ENCODE data around the gene SERPINB4.
"Not testable (repeated sequence)": the region's sequence is repeated elsewhere in the genome, so short reads cannot be mapped to it uniquely, and the experiment has no call there.

Gene SERPINB4

DNA sequence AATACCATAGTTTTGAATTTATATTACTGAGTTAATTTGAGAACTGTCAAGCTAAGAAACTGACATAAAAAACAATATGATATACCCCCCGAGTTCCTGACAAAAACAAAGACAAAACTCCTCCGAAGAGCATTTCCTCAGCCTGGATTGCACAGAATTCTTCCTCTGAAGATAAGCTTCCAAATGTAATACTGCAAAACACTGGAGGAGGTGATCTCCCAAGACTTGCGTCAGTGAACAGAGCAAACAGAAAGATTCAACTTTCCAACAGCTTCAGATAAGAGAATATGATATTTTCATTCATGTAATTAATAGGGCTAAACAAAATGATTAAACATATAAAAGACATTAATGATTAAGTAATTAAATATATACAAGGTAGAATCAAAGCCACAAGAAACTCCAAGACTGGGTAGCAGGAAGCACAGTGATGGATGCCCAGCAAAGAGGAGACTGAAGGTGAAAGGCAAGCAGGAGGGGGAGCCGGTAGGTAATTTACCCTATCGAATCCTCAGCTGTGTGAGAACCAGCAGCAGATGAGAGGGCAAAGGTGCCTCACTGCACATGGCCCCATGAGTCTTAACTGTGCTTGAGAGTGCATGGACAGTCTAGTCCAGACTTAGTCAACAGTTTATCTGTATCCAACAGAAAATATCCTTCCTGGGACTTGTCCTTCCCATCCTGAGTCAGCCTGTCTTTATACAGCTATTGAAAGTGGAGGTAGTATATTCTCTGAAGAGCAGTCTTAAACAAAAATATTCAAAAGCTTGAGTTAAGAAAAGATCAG, 36.0 kb upstream of the SERPINB4 start:
- no peak for DNase-seq (ENCODE audit: low read depth)
- TF ChIP-seq, protein P1, sequence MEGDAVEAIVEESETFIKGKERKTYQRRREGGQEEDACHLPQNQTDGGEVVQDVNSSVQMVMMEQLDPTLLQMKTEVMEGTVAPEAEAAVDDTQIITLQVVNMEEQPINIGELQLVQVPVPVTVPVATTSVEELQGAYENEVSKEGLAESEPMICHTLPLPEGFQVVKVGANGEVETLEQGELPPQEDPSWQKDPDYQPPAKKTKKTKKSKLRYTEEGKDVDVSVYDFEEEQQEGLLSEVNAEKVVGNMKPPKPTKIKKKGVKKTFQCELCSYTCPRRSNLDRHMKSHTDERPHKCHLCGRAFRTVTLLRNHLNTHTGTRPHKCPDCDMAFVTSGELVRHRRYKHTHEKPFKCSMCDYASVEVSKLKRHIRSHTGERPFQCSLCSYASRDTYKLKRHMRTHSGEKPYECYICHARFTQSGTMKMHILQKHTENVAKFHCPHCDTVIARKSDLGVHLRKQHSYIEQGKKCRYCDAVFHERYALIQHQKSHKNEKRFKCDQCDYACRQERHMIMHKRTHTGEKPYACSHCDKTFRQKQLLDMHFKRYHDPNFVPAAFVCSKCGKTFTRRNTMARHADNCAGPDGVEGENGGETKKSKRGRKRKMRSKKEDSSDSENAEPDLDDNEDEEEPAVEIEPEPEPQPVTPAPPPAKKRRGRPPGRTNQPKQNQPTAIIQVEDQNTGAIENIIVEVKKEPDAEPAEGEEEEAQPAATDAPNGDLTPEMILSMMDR (IDR thresholded peaks at IDR 0.05; ENCODE audit: insufficient read depth, low read depth, low read length, missing control alignments), result no peak
- peak overlapping the region; percentile 19 for H3K4me3 ChIP-seq (ENCODE audit: low read length)

GRCh38 chr18:63677500-63678225, 33.6 kb upstream of the SERPINB4 start:
- no peak overlapping the region for H3K4me3 ChIP-seq (ENCODE audit: low read length)
- TF ChIP-seq, protein P1 (IDR thresholded peaks at IDR 0.05; ENCODE audit: insufficient read depth, low read depth, low read length, missing control alignments), result no peak
- peak; percentile 75 for DNase-seq (ENCODE audit: low read depth)

- no peak overlapping the region for H3K4me3 ChIP-seq (ENCODE audit: low read length)
- peak; percentile 62 for DNase-seq (ENCODE audit: low read depth)
- TF ChIP-seq, protein P1 (IDR thresholded peaks at IDR 0.05; ENCODE audit: insufficient read depth, low read depth, low read length, missing control alignments), result peak; percentile 80
These were observed 32.7 kb upstream of the SERPINB4 start for GRCh38 chr18:63676526-63677323.

GRCh38 chr18:63664571-63664970, 20.5 kb upstream of the SERPINB4 start:
- H3K4me3 ChIP-seq (ENCODE audit: low read length), result no peak overlapping the region
- TF ChIP-seq, protein P1 (IDR thresholded peaks at IDR 0.05; ENCODE audit: insufficient read depth, low read depth, low read length, missing control alignments), result no peak
- DNase-seq (ENCODE audit: low read depth), result peak; percentile 80

DNA sequence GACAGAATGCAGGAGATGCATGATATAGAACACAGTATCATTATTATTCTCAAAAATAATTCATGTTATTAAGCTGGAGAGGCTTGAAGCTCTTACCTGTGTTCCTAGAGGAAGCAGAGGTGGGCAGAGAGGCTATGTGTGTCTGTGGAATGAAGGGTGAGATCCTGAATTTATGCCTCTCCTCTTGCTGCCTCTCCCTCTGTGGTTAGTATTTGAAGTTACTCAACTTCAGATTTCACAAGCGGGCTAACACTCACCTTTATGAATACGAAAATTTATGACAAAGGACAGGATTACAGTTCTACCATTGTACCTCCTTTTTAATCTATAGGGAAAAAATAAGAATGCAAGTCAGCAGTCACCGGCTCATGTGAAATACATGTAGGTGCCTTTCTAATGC, 17.7 kb upstream of the SERPINB4 start, which contains the start of gene SERPINB3:
Gene SERPINB3, minus strand, starts transcription at position 144 of the 400 bp plus-strand sequence. CDS start 677 bp downstream, outside the sequence.
- peak; percentile 67 for DNase-seq (ENCODE audit: low read depth)
- not testable (repeated sequence) for H3K4me3 ChIP-seq (ENCODE audit: low read length)

DNA sequence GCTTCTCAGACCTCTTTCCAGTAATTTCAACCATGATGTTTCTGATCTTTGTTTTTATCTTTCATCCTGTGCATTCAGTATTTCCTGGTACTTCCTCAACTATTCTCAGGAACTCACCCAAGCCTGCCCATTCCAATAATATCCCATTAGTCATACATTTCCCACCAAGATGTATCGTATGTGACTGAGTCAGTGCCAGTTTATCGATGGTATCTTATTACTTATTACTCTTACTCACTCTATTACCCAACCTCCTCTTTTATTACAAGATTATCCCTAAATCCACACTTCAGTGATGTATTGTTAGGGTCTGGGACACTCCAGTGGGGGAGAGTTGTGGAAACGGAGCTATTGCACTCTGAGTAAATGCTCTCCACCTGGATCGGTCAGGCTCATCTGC, 14.9 kb upstream of the SERPINB4 start:
- DNase-seq (ENCODE audit: low read depth), result peak; percentile 35
- H3K4me3 ChIP-seq (ENCODE audit: low read length), result not testable (repeated sequence)

DNA sequence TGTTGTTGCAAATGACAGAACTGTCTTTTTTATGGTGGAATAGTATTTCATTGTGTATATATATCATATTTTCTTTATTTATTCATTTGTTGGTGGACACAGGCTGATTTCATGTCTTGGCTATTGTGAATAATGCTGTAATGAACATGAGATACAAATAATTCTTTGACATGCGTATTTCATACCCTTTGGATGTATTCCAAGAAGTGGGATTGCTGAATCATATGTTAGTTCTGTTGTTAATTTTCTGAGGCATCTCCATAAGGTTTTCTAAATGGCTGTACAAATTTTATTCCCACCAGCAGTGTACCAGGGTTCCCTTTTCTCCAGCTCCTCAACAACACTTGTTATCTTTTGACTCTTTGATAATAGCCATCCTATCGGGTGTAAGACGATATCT, 6.2 kb upstream of the SERPINB4 start:
- H3K4me3 ChIP-seq (ENCODE audit: low read length), result not testable (repeated sequence)
- DNase-seq (ENCODE audit: low read depth), result peak; percentile 66

GRCh38 chr18:63648241-63648640, 4.2 kb upstream of the SERPINB4 start:
- peak; percentile 55 for DNase-seq (ENCODE audit: low read depth)
- TF ChIP-seq, protein P1 (IDR thresholded peaks at IDR 0.05; ENCODE audit: insufficient read depth, low read depth, low read length, missing control alignments), result no peak
- no peak overlapping the region for H3K4me3 ChIP-seq (ENCODE audit: low read length)

Measured in epithelial cell of esophagus (primary cell).